Endothelial cell of umbilical vein (primary cell): ENCODE results near the gene PEDS1. TPM values are rescaled to one million over a fixed set of nuclear protein-coding genes. Genes with fewer than 3 reads are reported as not detected.
A peak's percentile ranks its signal among the peaks of the same experiment; 100 is the strongest.

Source experiments
- BruUV-seq: library from RNA; stranded (reverse); fragments of 400-500 nt; replicated peaks from 2 replicates; lab custom pipeline; 2021; lab: Mats Ljungman, UMichigan
- CTCF ChIA-PET: fragments of 300-600, 350-600 bp; sonication (Branson Sonifier 250); formaldehyde crosslinking; loops from one replicate; lab custom pipeline; 2021; ENCODE audit warnings: antibody characterized with exemption, inconsistent platforms; lab: Charles Lee
- POLR2A ChIA-PET: fragments of 300-600, 350-600 bp; sonication (Branson Sonifier 250); formaldehyde crosslinking; loops from one replicate; lab custom pipeline; 2021; ENCODE audit warnings: antibody characterized with exemption, inconsistent platforms; lab: Charles Lee
- DNase-seq: peaks from one replicate; pipeline ENCODE4 v3.0.0-alpha.2; 2011; ENCODE audit warnings: low read depth, low spot score
- FAIRE-seq: peaks from 2 replicates; lab custom pipeline; 2011; peaks lifted over from hg19 to GRCh38; lab: Jason Lieb, UNC
- H2AFZ ChIP-seq: 2 replicates; pipeline ENCODE4 v1.6.0; 2012; ENCODE audit warnings: low read depth, low read length, control low read depth, inconsistent platforms
- H3K27ac ChIP-seq: 2 replicates; pipeline ENCODE4 v1.5.1; 2011; ENCODE audit warnings: low read depth, mild to moderate bottlenecking, control low read depth, low read length, moderate library complexity; ENCODE audit not compliant: insufficient read depth
- H3K27me3 ChIP-seq, 2 experiments: 2 replicates each; pipeline versions ENCODE4 v1.6.0 to v1.6.1; 2011; ENCODE audit warnings: low read length in 2 of 2, mixed read lengths in 1 of 2; ENCODE audit not compliant: control insufficient read depth in 2 of 2, insufficient read depth in 2 of 2
- H3K36me3 ChIP-seq, 2 experiments: 2 replicates in 1 of 2; 3 replicates in 1 of 2; pipeline ENCODE4 v1.5.1; 2011; ENCODE audit warnings: low read length in 2 of 2, mild to moderate bottlenecking in 1 of 2, moderate library complexity in 1 of 2; ENCODE audit not compliant: control insufficient read depth in 2 of 2, insufficient read depth in 2 of 2; ENCODE audit errors: extremely low read depth in 1 of 2
- H3K4me1 ChIP-seq: 3 replicates; pipeline ENCODE4 v1.5.1; 2011; ENCODE audit warnings: mild to moderate bottlenecking, low read length; ENCODE audit not compliant: control insufficient read depth, insufficient read depth; ENCODE audit errors: extremely low read depth
- H3K4me2 ChIP-seq: 2 replicates; pipeline ENCODE4 v1.6.1; 2011; ENCODE audit warnings: low read length, control low read depth, mixed read lengths; ENCODE audit not compliant: insufficient read depth
- H3K4me3 ChIP-seq, 3 experiments: fragments of 200-600 bp in 1 of 3; sonication (generic), shearing (Covaris generic) in 1 of 3; replicated peaks in 1 of 3; 2 replicates each; pipeline ENCODE4 v1.5.1; 2011 to 2016; ENCODE audit warnings: control low read depth in 3 of 3, low read length in 3 of 3, mild to moderate bottlenecking in 2 of 3, inconsistent platforms in 1 of 3, low read depth in 1 of 3, moderate library complexity in 1 of 3; ENCODE audit not compliant: insufficient read depth in 1 of 3
- H3K79me2 ChIP-seq: 2 replicates; pipeline ENCODE4 v1.6.0; 2012; ENCODE audit warnings: low read length, inconsistent platforms; ENCODE audit not compliant: control insufficient read depth, insufficient read depth
- H3K9ac ChIP-seq: replicated peaks from 2 replicates; pipeline ENCODE3; 2011; ENCODE audit warnings: low read length, control low read depth; ENCODE audit not compliant: insufficient read depth; ENCODE audit errors: extremely low read depth
- H3K9me1 ChIP-seq: replicated peaks from 3 replicates; pipeline ENCODE4 v1.6.0; 2011; ENCODE audit warnings: mild to moderate bottlenecking, low read length; ENCODE audit not compliant: control insufficient read depth, insufficient read depth; ENCODE audit errors: extremely low read depth
- H3K9me3 ChIP-seq: replicated peaks from 2 replicates; pipeline ENCODE4 v1.5.1; 2012; ENCODE audit warnings: low read length, inconsistent platforms; ENCODE audit not compliant: control insufficient read depth, insufficient read depth
- H4K20me1 ChIP-seq: replicated peaks from 2 replicates; pipeline ENCODE3; 2011; ENCODE audit warnings: mild to moderate bottlenecking, low read length; ENCODE audit not compliant: control insufficient read depth, insufficient read depth; ENCODE audit errors: extremely low read depth
- CTCF ChIP-seq, 2 donors: IDR thresholded peaks; 1 replicate in 1 of 2; 2 replicates in 1 of 2; pipeline ENCODE4 v1.5.1; 2011; ENCODE audit warnings: low read length in 2 of 2, mild to moderate bottlenecking in 2 of 2, moderate library complexity in 2 of 2, control low read depth in 1 of 2, inconsistent platforms in 1 of 2, low read depth in 1 of 2; ENCODE audit not compliant: insufficient read depth in 1 of 2; ENCODE audit errors: extremely low read depth in 1 of 2
- EZH2 ChIP-seq: IDR thresholded peaks from 2 replicates; pipeline ENCODE4 v1.6.1; 2012; ENCODE audit warnings: borderline replicate concordance, low read depth, mild to moderate bottlenecking, moderate library complexity, low read length, inconsistent platforms; ENCODE audit not compliant: severe bottlenecking
- FOS ChIP-seq: IDR thresholded peaks from 2 replicates; pipeline ENCODE4 v1.6.1; 2011; ENCODE audit warnings: mild to moderate bottlenecking, low read length, moderate library complexity, borderline replicate concordance; ENCODE audit not compliant: insufficient read depth
- GATA2 ChIP-seq: IDR thresholded peaks from 2 replicates; pipeline ENCODE4 v1.7.0; 2011; ENCODE audit warnings: low read depth, mild to moderate bottlenecking, moderate library complexity, mixed read lengths, low read length; ENCODE audit not compliant: insufficient read length, insufficient read depth
- JUN ChIP-seq: IDR thresholded peaks from 2 replicates; pipeline ENCODE4 v1.6.1; 2011; ENCODE audit warnings: borderline replicate concordance, low read depth; ENCODE audit not compliant: insufficient read length, insufficient read depth
- MAX ChIP-seq: IDR thresholded peaks from 2 replicates; pipeline ENCODE4 v1.6.1; 2011; ENCODE audit not compliant: insufficient read depth, insufficient read length
- MYC ChIP-seq: IDR thresholded peaks from one replicate; pipeline ENCODE4 v1.6.1; 2011; ENCODE audit warnings: mild to moderate bottlenecking, low read depth, low read length
- POLR2A ChIP-seq: IDR thresholded peaks from 2 replicates; pipeline ENCODE4 v1.6.1; 2012; ENCODE audit warnings: low read depth, mild to moderate bottlenecking, control low read depth, low read length
- POLR2AphosphoS5 ChIP-seq: IDR thresholded peaks from 2 replicates; pipeline ENCODE4 v1.6.1; 2012; ENCODE audit warnings: low read depth, mild to moderate bottlenecking, control low read depth, low read length, moderate library complexity; ENCODE audit not compliant: insufficient read depth
- dilution Hi-C: fragments of 300-500 bp; cut with MboI; formaldehyde crosslinking; loops from one replicate; pipeline ENCODE4 v1.15.0; 2019; ENCODE audit warnings: low sequenced_read_pairs; ENCODE audit not compliant: extremely low pct_ligation_motif_present
- intact Hi-C: fragments of 100-400 bp; cut with micrococcal nuclease; formaldehyde crosslinking; loops from one replicate; pipeline ENCODE4 v1.10.0; 2022
- polyA plus RNA-seq, 4 experiments: library from polyadenylated mRNA; depleted of rRNA in 3 of 4; stranded (reverse) in 3 of 4; unstranded in 1 of 4; fragments of >200 nt; gene quantifications; 2 replicates each; pipeline versions ENCODE4 v1.2.1 to v1.2.3, GENCODE V29; 2011 to 2012; ENCODE audit warnings: missing spikeins in 1 of 4
- total RNA-seq: library from RNA; stranded (reverse); gene quantifications from 2 replicates; pipeline ENCODE4 v1.2.3, GENCODE V29; 2021

The PEDS1 gene
- total and polyA plus RNA-seq, 2 donors (not counting 3 experiments of a cell fraction or from before 2014, with no cell fraction given): 62.7 to 131 TPM

- ChIA-PET POLR2A (interaction anchor here (0.6 kb wide), 1 partner anchor 168 kb away, joined by 7 read pairs; the partner anchor contains the start of gene SNAI1), CTCF (interaction anchor here (1.1 to 4.7 kb wide), 8 partner anchors 12 to 172 kb away, joined by 3 to 41 read pairs (median 13); no protein-coding TSS in a partner anchor)
- Histone ChIP-seq H3K9me3 (no peaks in the 10 kb centered on the region), H3K4me3 (peak overlapping the region in 1 of 3 experiments; percentile 12), H2AFZ (no peak overlapping the region), H4K20me1 (no peaks in the 10 kb centered on the region), H3K27me3 (no peaks in the 10 kb centered on the region), H3K36me3 (peaks cover 0 to 6% of the 10 kb centered on the region in 2 experiments), H3K9ac (peak overlapping the region; percentile 28), H3K4me2 (peak overlapping the region; percentile 77), H3K79me2 (peaks cover 62% of the 10 kb centered on the region), H3K27ac (peak overlapping the region; percentile 77), H3K9me1 (no peaks in the 10 kb centered on the region), H3K4me1 (peaks cover 63% of the 10 kb centered on the region)
- BruUV-seq: no TSS peak
- dilution Hi-C loops (no loop called here), intact Hi-C loops (loop anchor here (5.0 kb wide), 3 partner anchors 39 to 1424 kb away; partner anchors contain the start of genes SNAI1 and UBE2V1)
- no peak for TF ChIP-seq MAX
- TF ChIP-seq EZH2: no peak
- no peak for TF ChIP-seq MYC
- no peak for TF ChIP-seq FOS
- TF ChIP-seq JUN: no peak
- TF ChIP-seq CTCF (IDR thresholded peaks at IDR 0.05; ENCODE audit: extremely low read depth in 1 of 2, insufficient read depth in 1 of 2, low read depth in 1 of 2, low read length in 2 of 2): no peak
- no peak for TF ChIP-seq POLR2A
- TF ChIP-seq GATA2: no peak
- no peak for TF ChIP-seq POLR2AphosphoS5
- DNase-seq (no peak), FAIRE-seq (peak; percentile 33)
These were observed 2.3 kb downstream of the PEDS1 start for GRCh38 chr20:50151034-50151743.
